ENCODE results near the gene SPNS3. TPM values are rescaled to one million over a fixed set of nuclear protein-coding genes. Genes with fewer than 3 reads are reported as not detected.

SPNS3 gene
- total and polyA plus RNA-seq, 2 of the 4 experiments (the other 2 are of a cell fraction) = 0.18 TPM; not detected in 1

DNA sequence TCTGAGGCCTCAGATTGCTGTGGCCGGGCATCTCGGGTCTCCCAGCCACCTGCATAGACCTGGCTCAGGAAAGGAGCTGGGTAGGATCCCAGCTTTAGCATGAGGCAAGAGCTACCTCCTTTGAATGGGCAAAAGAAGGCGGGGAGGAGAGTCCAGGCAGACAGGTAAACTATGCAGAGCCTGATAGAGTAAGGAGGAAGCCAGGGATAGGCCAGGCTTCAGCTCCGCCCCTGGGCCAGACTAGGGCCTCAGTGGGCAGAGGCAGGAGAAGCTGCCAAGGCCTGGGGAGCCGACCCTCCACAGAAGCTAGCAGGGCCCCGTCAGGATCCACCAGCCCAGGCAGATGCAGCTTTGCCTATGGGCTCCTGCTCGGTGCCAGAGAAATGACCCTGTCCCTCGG lies 44.7 kb upstream of the SPNS3 start:
- Histone ChIP-seq H3K27ac (ENCODE audit: insufficient read depth, low read length) (no peak overlapping the region), H3K4me2 (ENCODE audit: low read depth, low read length) (no peak overlapping the region), H3K79me1 (ENCODE audit: low read depth in 1 of 2, low read length in 2 of 2) (no peaks in the 10 kb centered on the region), H2AK5ac (ENCODE audit: low read depth, low read length) (no peak overlapping the region), H2AK9ac (replicated peaks; ENCODE audit: low read depth, low read length, poor library complexity) (no peak overlapping the region), H3K4me1 (ENCODE audit: control insufficient read depth, insufficient read depth, low read length) (no peaks in the 10 kb centered on the region), H3K18ac (ENCODE audit: low read depth, low read length) (no peak overlapping the region), H3K9me3 (ENCODE audit: control insufficient read depth, insufficient read depth, low read length) (no peaks in the 10 kb centered on the region), H4K91ac (ENCODE audit: insufficient read depth, low read depth, low read length) (no peak overlapping the region), H3K23ac (ENCODE audit: low read depth, low read length) (no peak overlapping the region), H4K8ac (ENCODE audit: low read depth in 2 of 2, low read length in 2 of 2) (no peak overlapping the region), H3K56ac (ENCODE audit: extremely low read depth, insufficient read depth, low read length) (no peak overlapping the region), H3K4me3 (ENCODE audit: insufficient read depth, low read depth, low read length) (no peak overlapping the region), H3K9ac (ENCODE audit: low read depth, low read length) (no peak overlapping the region), H3K36me3 (ENCODE audit: control insufficient read depth, insufficient read depth, low read length) (no peaks in the 10 kb centered on the region), H3K14ac (replicated peaks; ENCODE audit: low read depth, low read length) (no peak overlapping the region), H3K4ac (ENCODE audit: low read depth, low read length) (no peak overlapping the region), H3K9me1 (ENCODE audit: insufficient read depth, low read length) (no peaks in the 10 kb centered on the region), H3K27me3 (ENCODE audit: control insufficient read depth, insufficient read depth, low read length) (peaks cover 2% of the 10 kb centered on the region; the same call in 1 of the 2 replicates), H2AFZ (replicated peaks; ENCODE audit: low read length, poor library complexity) (no peak overlapping the region), H2BK5ac (ENCODE audit: low read depth, low read length, poor library complexity, severe bottlenecking) (no peak overlapping the region), H2BK20ac (ENCODE audit: low read depth, low read length) (no peak overlapping the region), H4K20me1 (ENCODE audit: insufficient read depth, low read length) (no peaks in the 10 kb centered on the region), H2BK15ac (ENCODE audit: low read depth, low read length) (no peak overlapping the region), H4K5ac (ENCODE audit: low read depth, low read length) (no peak overlapping the region), H2BK120ac (ENCODE audit: low read depth, low read length) (no peak overlapping the region)
- DNase-seq = no peak
- dilution Hi-C loops (cut with HindIII; ENCODE audit: low sequenced_read_pairs, unreplicated experiment) = no loop called here
- no TSS peak for BruUV-seq (replicated peaks)
- 78% methylated on average over 3 of the region's 8 CpGs; no CpG with 5 or more reads in 1 of the 2 experiments for WGBS, 2 experiments (ENCODE audit: extremely low coverage in 2 of 2, insufficient read length in 1 of 2)
- no peak for ATAC-seq (ENCODE audit: low read depth)
- in situ Hi-C loops (cut with MboI; ENCODE audit: low sequenced_read_pairs) = no loop called here
- intact Hi-C loops (cut with micrococcal nuclease) = no loop called here
- TF ChIP-seq, protein P1, sequence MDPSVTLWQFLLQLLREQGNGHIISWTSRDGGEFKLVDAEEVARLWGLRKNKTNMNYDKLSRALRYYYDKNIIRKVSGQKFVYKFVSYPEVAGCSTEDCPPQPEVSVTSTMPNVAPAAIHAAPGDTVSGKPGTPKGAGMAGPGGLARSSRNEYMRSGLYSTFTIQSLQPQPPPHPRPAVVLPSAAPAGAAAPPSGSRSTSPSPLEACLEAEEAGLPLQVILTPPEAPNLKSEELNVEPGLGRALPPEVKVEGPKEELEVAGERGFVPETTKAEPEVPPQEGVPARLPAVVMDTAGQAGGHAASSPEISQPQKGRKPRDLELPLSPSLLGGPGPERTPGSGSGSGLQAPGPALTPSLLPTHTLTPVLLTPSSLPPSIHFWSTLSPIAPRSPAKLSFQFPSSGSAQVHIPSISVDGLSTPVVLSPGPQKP (IDR thresholded peaks at IDR 0.05; ENCODE audit: borderline replicate concordance, low read depth, low read length) = no peak
- no peak for TF ChIP-seq MAFK (IDR thresholded peaks at IDR 0.05; ENCODE audit: low read depth, low read length)
- TF ChIP-seq CEBPB (IDR thresholded peaks at IDR 0.05; ENCODE audit: low read depth, low read length) = no peak
- TF ChIP-seq FOS (IDR thresholded peaks at IDR 0.05; ENCODE audit: low read depth, low read length) = no peak
- TF ChIP-seq CHD1 (IDR thresholded peaks at IDR 0.05; ENCODE audit: low read depth, low read length) = no peak
- no peak for TF ChIP-seq RCOR1 (IDR thresholded peaks at IDR 0.05; ENCODE audit: insufficient replicate concordance, low read length)
- TF ChIP-seq RAD21 (IDR thresholded peaks at IDR 0.05; ENCODE audit: low read length) = no peak
- no peak for TF ChIP-seq MXI1 (IDR thresholded peaks at IDR 0.05; ENCODE audit: borderline replicate concordance, low read depth, low read length)
- no peak for TF ChIP-seq BHLHE40 (IDR thresholded peaks at IDR 0.05; ENCODE audit: low read depth, low read length)
- TF ChIP-seq RFX5 (IDR thresholded peaks at IDR 0.05; ENCODE audit: low read depth, low read length) = no peak
- TF ChIP-seq, protein P2, sequence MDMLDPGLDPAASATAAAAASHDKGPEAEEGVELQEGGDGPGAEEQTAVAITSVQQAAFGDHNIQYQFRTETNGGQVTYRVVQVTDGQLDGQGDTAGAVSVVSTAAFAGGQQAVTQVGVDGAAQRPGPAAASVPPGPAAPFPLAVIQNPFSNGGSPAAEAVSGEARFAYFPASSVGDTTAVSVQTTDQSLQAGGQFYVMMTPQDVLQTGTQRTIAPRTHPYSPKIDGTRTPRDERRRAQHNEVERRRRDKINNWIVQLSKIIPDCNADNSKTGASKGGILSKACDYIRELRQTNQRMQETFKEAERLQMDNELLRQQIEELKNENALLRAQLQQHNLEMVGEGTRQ (IDR thresholded peaks at IDR 0.05; ENCODE audit: low read depth, low read length) = no peak
- TF ChIP-seq MAZ (IDR thresholded peaks at IDR 0.05; ENCODE audit: borderline replicate concordance, low read depth, low read length) = no peak
- no peak for TF ChIP-seq SMC3 (IDR thresholded peaks at IDR 0.05; ENCODE audit: low read depth, low read length)
- ChIA-PET CTCF (no interaction called here), POLR2A (ENCODE audit: unreplicated experiment) (no interaction called here)

Data from IMR-90 (cell line).